Measurements from ENCODE around the gene NHSL1. TPM values are rescaled to one million over a fixed set of nuclear protein-coding genes. Genes with fewer than 3 reads are reported as not detected.

The NHSL1 gene
- total and polyA plus RNA-seq, 9 of the 15 experiments (the other 6 are each of a cell fraction or from before 2014, with no cell fraction given), result 0.09 to 0.20 TPM; not detected in 7

DNA sequence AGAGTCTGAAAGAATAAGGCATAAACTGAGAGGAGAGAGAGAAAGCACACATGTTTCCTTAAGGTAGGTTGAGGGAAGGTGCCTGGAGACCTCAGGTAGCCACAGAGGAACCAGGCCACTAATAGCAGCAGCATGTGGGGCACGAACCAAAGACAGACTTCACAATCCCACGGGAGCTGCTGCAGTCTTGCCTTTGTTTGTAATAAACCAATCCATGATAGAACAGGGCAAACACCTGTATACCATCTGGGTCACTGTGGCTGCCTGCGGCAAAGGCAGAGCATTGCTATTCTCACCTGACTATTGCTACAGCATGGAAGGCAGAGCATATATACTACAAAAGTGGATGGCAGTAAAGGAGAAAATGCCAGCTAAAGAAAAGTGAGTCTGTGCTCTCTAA, 59.0 kb downstream of the NHSL1 start:
- peaks cover 3 to 8% of the 10 kb centered on the region in 2 experiments; a peak in 2 of 5 replicates for H3K27me3 ChIP-seq (ENCODE audit: control insufficient read depth in 2 of 2, insufficient read depth in 2 of 2, low read length in 2 of 2)
- no peak for ATAC-seq
- no peak for FAIRE-seq
- CTCF ChIA-PET (ENCODE audit: low intra/inter-chr PET ratio), result no interaction called here
- no peak for DNase-seq (ENCODE audit: extremely low read depth in 1 of 4, low spot score in 3 of 4)
- no peaks in the 10 kb centered on the region for H3K79me2 ChIP-seq (ENCODE audit: control insufficient read depth, insufficient read depth, low read length)
- no peak overlapping the region for H3K27ac ChIP-seq (ENCODE audit: extremely low read depth, low read depth, low read length)
- no peaks in the 10 kb centered on the region for H3K9me3 ChIP-seq (replicated peaks; ENCODE audit: control insufficient read depth, insufficient read depth, low read depth, low read length)
- no TSS peak for BruUV-seq (replicated peaks)
- no peaks in the 10 kb centered on the region for H3K36me3 ChIP-seq (ENCODE audit: control insufficient read depth, insufficient read depth, low read length)
- intact Hi-C loops (cut with micrococcal nuclease) (no loop called here), in situ Hi-C loops (cut with MboI) (no loop called here)
- H3K9ac ChIP-seq (ENCODE audit: insufficient read depth in 1 of 2, low read depth in 2 of 2, low read length in 2 of 2), result no peak overlapping the region
- no peaks in the 10 kb centered on the region for H3K4me1 ChIP-seq (replicated peaks in 1 of 2; ENCODE audit: control insufficient read depth in 2 of 2, insufficient read depth in 2 of 2, low read length in 2 of 2)
- no peak overlapping the region for H3K4me3 ChIP-seq
- H4K20me1 ChIP-seq (replicated peaks; ENCODE audit: control insufficient read depth, insufficient read depth, low read length), result no peaks in the 10 kb centered on the region
- POLR2A ChIA-PET, result no interaction called here
- WGBS (ENCODE audit: insufficient coverage, low coverage, missing lambda C conversion rate), result 0% methylated on average over 3 of the region's 3 CpGs
- H3K9me1 ChIP-seq (ENCODE audit: control insufficient read depth, insufficient read depth, low read length), result no peaks in the 10 kb centered on the region
- no peak overlapping the region for H2AFZ ChIP-seq (ENCODE audit: low read depth, low read length)
- H3K4me2 ChIP-seq (ENCODE audit: insufficient read depth, low read length), result no peak overlapping the region
- no peak for TF ChIP-seq POLR3A (IDR thresholded peaks at IDR 0.05; ENCODE audit: borderline replicate concordance, extremely low read depth, insufficient read depth, insufficient read length)
- TF ChIP-seq ELK1 (CRISPR knock-in tag; IDR thresholded peaks at IDR 0.05), result no peak
- TF ChIP-seq, protein P1, sequence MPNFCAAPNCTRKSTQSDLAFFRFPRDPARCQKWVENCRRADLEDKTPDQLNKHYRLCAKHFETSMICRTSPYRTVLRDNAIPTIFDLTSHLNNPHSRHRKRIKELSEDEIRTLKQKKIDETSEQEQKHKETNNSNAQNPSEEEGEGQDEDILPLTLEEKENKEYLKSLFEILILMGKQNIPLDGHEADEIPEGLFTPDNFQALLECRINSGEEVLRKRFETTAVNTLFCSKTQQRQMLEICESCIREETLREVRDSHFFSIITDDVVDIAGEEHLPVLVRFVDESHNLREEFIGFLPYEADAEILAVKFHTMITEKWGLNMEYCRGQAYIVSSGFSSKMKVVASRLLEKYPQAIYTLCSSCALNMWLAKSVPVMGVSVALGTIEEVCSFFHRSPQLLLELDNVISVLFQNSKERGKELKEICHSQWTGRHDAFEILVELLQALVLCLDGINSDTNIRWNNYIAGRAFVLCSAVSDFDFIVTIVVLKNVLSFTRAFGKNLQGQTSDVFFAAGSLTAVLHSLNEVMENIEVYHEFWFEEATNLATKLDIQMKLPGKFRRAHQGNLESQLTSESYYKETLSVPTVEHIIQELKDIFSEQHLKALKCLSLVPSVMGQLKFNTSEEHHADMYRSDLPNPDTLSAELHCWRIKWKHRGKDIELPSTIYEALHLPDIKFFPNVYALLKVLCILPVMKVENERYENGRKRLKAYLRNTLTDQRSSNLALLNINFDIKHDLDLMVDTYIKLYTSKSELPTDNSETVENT (CRISPR knock-in tag; IDR thresholded peaks at IDR 0.05), result no peak
- no peak for TF ChIP-seq ZNF668 (CRISPR knock-in tag; IDR thresholded peaks at IDR 0.05)
- TF ChIP-seq, protein P2, sequence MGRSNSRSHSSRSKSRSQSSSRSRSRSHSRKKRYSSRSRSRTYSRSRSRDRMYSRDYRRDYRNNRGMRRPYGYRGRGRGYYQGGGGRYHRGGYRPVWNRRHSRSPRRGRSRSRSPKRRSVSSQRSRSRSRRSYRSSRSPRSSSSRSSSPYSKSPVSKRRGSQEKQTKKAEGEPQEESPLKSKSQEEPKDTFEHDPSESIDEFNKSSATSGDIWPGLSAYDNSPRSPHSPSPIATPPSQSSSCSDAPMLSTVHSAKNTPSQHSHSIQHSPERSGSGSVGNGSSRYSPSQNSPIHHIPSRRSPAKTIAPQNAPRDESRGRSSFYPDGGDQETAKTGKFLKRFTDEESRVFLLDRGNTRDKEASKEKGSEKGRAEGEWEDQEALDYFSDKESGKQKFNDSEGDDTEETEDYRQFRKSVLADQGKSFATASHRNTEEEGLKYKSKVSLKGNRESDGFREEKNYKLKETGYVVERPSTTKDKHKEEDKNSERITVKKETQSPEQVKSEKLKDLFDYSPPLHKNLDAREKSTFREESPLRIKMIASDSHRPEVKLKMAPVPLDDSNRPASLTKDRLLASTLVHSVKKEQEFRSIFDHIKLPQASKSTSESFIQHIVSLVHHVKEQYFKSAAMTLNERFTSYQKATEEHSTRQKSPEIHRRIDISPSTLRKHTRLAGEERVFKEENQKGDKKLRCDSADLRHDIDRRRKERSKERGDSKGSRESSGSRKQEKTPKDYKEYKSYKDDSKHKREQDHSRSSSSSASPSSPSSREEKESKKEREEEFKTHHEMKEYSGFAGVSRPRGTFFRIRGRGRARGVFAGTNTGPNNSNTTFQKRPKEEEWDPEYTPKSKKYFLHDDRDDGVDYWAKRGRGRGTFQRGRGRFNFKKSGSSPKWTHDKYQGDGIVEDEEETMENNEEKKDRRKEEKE (IDR thresholded peaks at IDR 0.05; ENCODE audit: borderline replicate concordance in 1 of 2, control insufficient read depth in 1 of 2, low read depth in 2 of 2, low read length in 1 of 2), result no peak
- TF ChIP-seq MTF1 (CRISPR knock-in tag; IDR thresholded peaks at IDR 0.05; ENCODE audit: borderline replicate concordance), result no peak
- TF ChIP-seq, protein P3, sequence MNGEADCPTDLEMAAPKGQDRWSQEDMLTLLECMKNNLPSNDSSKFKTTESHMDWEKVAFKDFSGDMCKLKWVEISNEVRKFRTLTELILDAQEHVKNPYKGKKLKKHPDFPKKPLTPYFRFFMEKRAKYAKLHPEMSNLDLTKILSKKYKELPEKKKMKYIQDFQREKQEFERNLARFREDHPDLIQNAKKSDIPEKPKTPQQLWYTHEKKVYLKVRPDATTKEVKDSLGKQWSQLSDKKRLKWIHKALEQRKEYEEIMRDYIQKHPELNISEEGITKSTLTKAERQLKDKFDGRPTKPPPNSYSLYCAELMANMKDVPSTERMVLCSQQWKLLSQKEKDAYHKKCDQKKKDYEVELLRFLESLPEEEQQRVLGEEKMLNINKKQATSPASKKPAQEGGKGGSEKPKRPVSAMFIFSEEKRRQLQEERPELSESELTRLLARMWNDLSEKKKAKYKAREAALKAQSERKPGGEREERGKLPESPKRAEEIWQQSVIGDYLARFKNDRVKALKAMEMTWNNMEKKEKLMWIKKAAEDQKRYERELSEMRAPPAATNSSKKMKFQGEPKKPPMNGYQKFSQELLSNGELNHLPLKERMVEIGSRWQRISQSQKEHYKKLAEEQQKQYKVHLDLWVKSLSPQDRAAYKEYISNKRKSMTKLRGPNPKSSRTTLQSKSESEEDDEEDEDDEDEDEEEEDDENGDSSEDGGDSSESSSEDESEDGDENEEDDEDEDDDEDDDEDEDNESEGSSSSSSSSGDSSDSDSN (IDR thresholded peaks at IDR 0.05; ENCODE audit: borderline replicate concordance in 1 of 2, low read depth in 2 of 2, low read length in 2 of 2), result no peak
- no peak for TF ChIP-seq ZNF347 (CRISPR knock-in tag; IDR thresholded peaks at IDR 0.05; ENCODE audit: low read depth)
- TF ChIP-seq PHF21A (IDR thresholded peaks at IDR 0.05; ENCODE audit: borderline replicate concordance, low read depth), result no peak
- no peak for TF ChIP-seq PTBP1 (IDR thresholded peaks at IDR 0.05; ENCODE audit: low read depth, low read length)
- TF ChIP-seq IFI16 (CRISPR knock-in tag; IDR thresholded peaks at IDR 0.05), result no peak

Measured in K562 (cell line).